Coronary artery (tissue), 2 donors: Measurements from ENCODE around the gene TSPAN12.
A peak's percentile ranks its signal among the peaks of the same experiment; 100 is the strongest.
"Not testable (repeated sequence)": the region's sequence is repeated elsewhere in the genome, so short reads cannot be mapped to it uniquely, and the experiment has no call there.

Experiments
- DNase-seq: peaks from one replicate; pipeline ENCODE4 v3.0.0-alpha.2; 2017; ENCODE audit warnings: low spot score
- H3K27ac ChIP-seq, 2 donors: fragments of 200-600 bp; sonication (generic); one replicate each; pipeline ENCODE4 v1.5.1; 2016 to 2019
- H3K4me3 ChIP-seq: fragments of 200-600 bp; sonication (generic); 2 replicates; pipeline ENCODE4 v1.5.1; 2016; ENCODE audit warnings: mild to moderate bottlenecking, moderate library complexity
- CTCF ChIP-seq: fragments of 200-600 bp; sonication (generic); IDR thresholded peaks from one replicate; pipeline ENCODE4 v1.5.1; 2019; ENCODE audit warnings: antibody characterized with exemption

TSPAN12 gene

GRCh38 chr7:120793213-120793936 is 64.6 kb downstream of the TSPAN12 start:
- DNase-seq, result no peak
- TF ChIP-seq CTCF, result no peak
- no peak overlapping the region for H3K27ac ChIP-seq

GRCh38 chr7:120792861-120793130 is 65.1 kb downstream of the TSPAN12 start:
- Histone ChIP-seq H3K4me3 (no peak overlapping the region), H3K27ac (no peak overlapping the region)
- DNase-seq, result no peak
- TF ChIP-seq CTCF, result no peak

More at GRCh38 chr7:120793213-120793936, 64.6 kb downstream of the TSPAN12 start:
- no peak overlapping the region for H3K4me3 ChIP-seq

- peak; percentile 80 for TF ChIP-seq CTCF
- peak; percentile 78 for DNase-seq
- Histone ChIP-seq H3K27ac (no peak overlapping the region), H3K4me3 (no peak overlapping the region)
Observed at GRCh38 chr7:120792091-120792860, 65.7 kb downstream of the TSPAN12 start.

GRCh38 chr7:120785095-120785494 is 72.8 kb downstream of the TSPAN12 start:
- no peak for TF ChIP-seq CTCF
- Histone ChIP-seq H3K4me3 (no peak overlapping the region), H3K27ac (no peak overlapping the region)
- DNase-seq, result no peak

GRCh38 chr7:120783721-120784120 is 74.2 kb downstream of the TSPAN12 start:
- H3K27ac ChIP-seq, result no peak overlapping the region
- TF ChIP-seq CTCF, result no peak
- no peak overlapping the region for H3K4me3 ChIP-seq
- no peak for DNase-seq

GRCh38 chr7:120783273-120783672 is 74.7 kb downstream of the TSPAN12 start:
- no peak overlapping the region for H3K4me3 ChIP-seq
- DNase-seq, result no peak
- no peak for TF ChIP-seq CTCF
- no peak overlapping the region for H3K27ac ChIP-seq

- H3K27ac ChIP-seq, DNase-seq, H3K4me3 ChIP-seq: not testable (repeated sequence)
Observed at GRCh38 chr7:120781924-120782323, 76.0 kb downstream of the TSPAN12 start.
